Activated naive CD4-positive, alpha-beta T cell treated with anti-CD3 and anti-CD28 coated beads, Interleukin-2, amount 10 ng/mL, durations not matched to agents 7 days and 5 days (primary cell): ENCODE data around the gene TUBB6.

ENCODE experiments used
- CTCF ChIA-PET: fragments of 350-600 bp; sonication (Branson Sonifier 250); formaldehyde crosslinking; loops from one replicate; lab custom pipeline; 2021; ENCODE audit warnings: antibody characterized with exemption; lab: Charles Lee
- DNase-seq: peaks from one replicate; pipeline ENCODE4 v3.0.0-alpha.2; 2020
- H3K27ac Mint-ChIP-seq: one replicate; pipeline ENCODE4 v1.8.0; 2021; ENCODE audit warnings: mild to moderate bottlenecking, moderate library complexity, mixed read lengths
- H3K27me3 Mint-ChIP-seq: one replicate; pipeline ENCODE4 v1.8.0; 2021; ENCODE audit warnings: mild to moderate bottlenecking, mixed read lengths
- H3K36me3 Mint-ChIP-seq: one replicate; pipeline ENCODE4 v1.8.0; 2021; ENCODE audit warnings: mixed read lengths
- H3K4me1 Mint-ChIP-seq: one replicate; pipeline ENCODE4 v1.8.0; 2021; ENCODE audit warnings: mixed read lengths
- H3K4me3 Mint-ChIP-seq: one replicate; pipeline ENCODE4 v1.8.0; 2021; ENCODE audit warnings: mild to moderate bottlenecking, moderate library complexity, mixed read lengths
- H3K9me3 Mint-ChIP-seq: one replicate; pipeline ENCODE4 v1.8.0; 2021; ENCODE audit warnings: mixed read lengths

The TUBB6 gene

DNA sequence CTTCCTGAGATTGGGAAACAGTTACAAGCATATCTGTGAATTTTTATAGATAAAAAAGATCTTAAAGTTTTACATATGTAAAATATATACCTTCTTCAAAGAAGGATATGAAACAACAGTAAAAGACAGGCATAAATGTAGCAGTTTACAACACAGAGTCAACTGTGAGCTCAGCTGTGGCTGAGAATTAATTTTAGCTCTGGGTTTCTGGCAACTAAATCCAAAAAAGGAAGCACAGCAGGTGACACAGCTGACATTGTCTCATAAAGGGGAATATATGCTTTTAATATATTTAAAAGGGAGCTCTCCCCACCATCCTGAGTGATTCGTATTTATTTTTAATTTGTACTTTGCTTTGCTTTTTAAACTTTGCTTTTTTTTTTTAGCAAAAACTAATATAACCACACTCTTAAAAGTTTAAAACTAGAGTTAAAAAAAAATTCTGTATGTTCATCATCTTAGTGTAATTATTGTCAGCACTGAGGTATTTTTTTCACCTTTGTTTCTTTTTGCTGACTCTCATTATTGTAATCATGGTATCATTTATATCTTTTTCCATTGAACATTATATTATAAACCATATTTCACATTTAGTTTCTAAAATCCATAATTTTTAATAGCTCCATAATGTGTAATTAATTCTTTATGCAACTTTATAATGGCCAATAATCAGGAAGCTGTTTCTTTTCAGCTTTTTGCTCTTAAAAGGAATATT is 6.7 kb downstream of the TUBB6 start:
- Mint-ChIP-seq H3K36me3 (peaks cover 2% of the 10 kb centered on the region), H3K27me3 (peaks cover 28% of the 10 kb centered on the region), H3K27ac (no peak overlapping the region), H3K4me3 (no peak overlapping the region), H3K4me1 (no peaks in the 10 kb centered on the region), H3K9me3 (peaks cover 6% of the 10 kb centered on the region)
- CTCF ChIA-PET = interaction anchor here (1.3 to 2.5 kb wide), 3 partner anchors 10 to 43 kb away, joined by 3 to 13 read pairs (median 6); no protein-coding TSS in a partner anchor
- DNase-seq = no peak

- Mint-ChIP-seq H3K27ac (no peak overlapping the region), H3K27me3 (peaks cover 20% of the 10 kb centered on the region), H3K9me3 (peaks cover 6% of the 10 kb centered on the region), H3K36me3 (peaks cover 2% of the 10 kb centered on the region), H3K4me3 (no peak overlapping the region), H3K4me1 (no peaks in the 10 kb centered on the region)
- no peak for DNase-seq
- CTCF ChIA-PET = interaction anchor here (1.3 to 2.5 kb wide), 3 partner anchors 10 to 43 kb away, joined by 3 to 13 read pairs (median 6); no protein-coding TSS in a partner anchor
Observed at GRCh38 chr18:12315490-12315889, 7.4 kb downstream of the TUBB6 start.

GRCh38 chr18:12315911-12316310 is 7.9 kb downstream of the TUBB6 start:
- Mint-ChIP-seq H3K4me1 (no peaks in the 10 kb centered on the region), H3K27ac (no peak overlapping the region), H3K4me3 (no peak overlapping the region), H3K27me3 (peaks cover 16% of the 10 kb centered on the region), H3K36me3 (peaks cover 2% of the 10 kb centered on the region), H3K9me3 (peaks cover 6% of the 10 kb centered on the region)
- CTCF ChIA-PET = interaction anchor here (0.7 to 2.5 kb wide), 2 partner anchors 12 kb away, joined by 3 to 13 read pairs; no protein-coding TSS in a partner anchor
- DNase-seq = no peak

DNA sequence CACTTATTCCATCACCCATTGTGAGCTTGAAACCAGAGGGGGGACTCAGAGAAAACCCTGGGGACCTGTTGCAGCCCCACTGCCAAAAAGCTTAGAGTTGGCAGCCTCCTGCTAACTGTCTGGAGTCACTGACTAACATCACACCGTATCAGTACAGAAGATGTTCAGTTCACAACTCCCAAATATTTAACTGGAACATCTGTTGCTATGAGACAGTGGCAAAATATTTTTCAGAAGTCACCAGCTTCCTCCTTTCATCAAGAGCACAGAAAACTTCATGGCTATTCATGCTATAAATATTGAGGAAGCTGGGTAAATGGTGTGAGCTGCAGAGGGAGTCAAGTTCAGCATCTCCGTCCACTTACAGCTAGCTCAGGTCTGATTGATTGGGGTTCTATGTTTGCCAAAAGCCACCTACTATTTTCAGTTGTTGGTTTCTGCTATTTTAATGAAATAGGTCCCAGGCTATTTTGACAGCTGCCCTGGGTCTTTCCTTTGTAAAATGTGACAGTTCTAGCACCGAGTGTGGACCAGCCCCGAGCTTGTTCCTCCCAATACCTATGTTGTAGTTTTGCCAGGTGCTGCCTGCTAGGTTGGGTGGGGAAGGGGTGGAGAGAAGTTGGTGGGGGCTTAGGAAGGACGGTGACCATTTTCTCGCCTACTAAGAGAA is 9.8 kb downstream of the TUBB6 start:
- H3K4me3 Mint-ChIP-seq = no peak overlapping the region
- H3K4me1 Mint-ChIP-seq = no peaks in the 10 kb centered on the region
- no peak overlapping the region for H3K27ac Mint-ChIP-seq
- H3K36me3 Mint-ChIP-seq = peaks cover 3% of the 10 kb centered on the region
- DNase-seq = no peak
- H3K9me3 Mint-ChIP-seq = no peaks in the 10 kb centered on the region
- peaks cover 12% of the 10 kb centered on the region for H3K27me3 Mint-ChIP-seq
- CTCF ChIA-PET = interaction anchor here (0.6 to 3.0 kb wide), 3 partner anchors 10 to 46 kb away, joined by 4 to 17 read pairs (median 5); no protein-coding TSS in a partner anchor

DNA sequence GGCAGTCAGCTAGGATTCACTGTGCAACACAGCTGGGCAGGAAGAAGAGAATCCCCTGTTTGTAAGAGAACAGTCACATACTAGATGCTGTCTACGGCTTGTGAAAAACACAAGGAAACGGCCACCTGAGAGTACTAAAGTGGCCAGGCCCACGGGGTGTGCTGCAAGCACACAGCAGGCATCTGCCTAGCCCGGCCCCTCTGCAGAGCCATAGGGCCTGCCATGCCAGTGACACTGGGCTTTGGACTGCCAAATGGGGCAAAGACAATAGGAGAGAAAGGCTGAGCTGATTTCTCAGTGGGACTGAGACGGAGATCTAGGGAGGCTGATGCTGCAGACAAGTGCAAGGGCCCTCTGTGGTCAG is 10.3 kb downstream of the TUBB6 start:
- Mint-ChIP-seq H3K27ac (no peak overlapping the region), H3K4me1 (no peaks in the 10 kb centered on the region), H3K9me3 (no peaks in the 10 kb centered on the region), H3K36me3 (peaks cover 5% of the 10 kb centered on the region), H3K4me3 (no peak overlapping the region), H3K27me3 (peaks cover 12% of the 10 kb centered on the region)
- CTCF ChIA-PET = interaction anchor here (0.6 to 3.0 kb wide), 3 partner anchors 10 to 47 kb away, joined by 4 to 17 read pairs (median 5); no protein-coding TSS in a partner anchor
- DNase-seq = no peak

- Mint-ChIP-seq H3K27ac (no peak overlapping the region), H3K4me3 (no peak overlapping the region), H3K36me3 (peaks cover 5% of the 10 kb centered on the region), H3K27me3 (peaks cover 11% of the 10 kb centered on the region), H3K9me3 (no peaks in the 10 kb centered on the region), H3K4me1 (no peaks in the 10 kb centered on the region)
- CTCF ChIA-PET = interaction anchor here (1.1 to 3.0 kb wide), 2 partner anchors 9 to 47 kb away, joined by 4 to 17 read pairs; no protein-coding TSS in a partner anchor
- DNase-seq = no peak
Observed at GRCh38 chr18:12318857-12319256, 10.8 kb downstream of the TUBB6 start.

- no peaks in the 10 kb centered on the region for H3K9me3 Mint-ChIP-seq
- H3K27me3 Mint-ChIP-seq = peaks cover 5% of the 10 kb centered on the region
- no peaks in the 10 kb centered on the region for H3K4me1 Mint-ChIP-seq
- DNase-seq = no peak
- CTCF ChIA-PET = no interaction called here
- no peak overlapping the region for H3K4me3 Mint-ChIP-seq
- peaks cover 10% of the 10 kb centered on the region for H3K36me3 Mint-ChIP-seq
- H3K27ac Mint-ChIP-seq = no peak overlapping the region
Observed at GRCh38 chr18:12321333-12321732, 13.3 kb downstream of the TUBB6 start.

DNA sequence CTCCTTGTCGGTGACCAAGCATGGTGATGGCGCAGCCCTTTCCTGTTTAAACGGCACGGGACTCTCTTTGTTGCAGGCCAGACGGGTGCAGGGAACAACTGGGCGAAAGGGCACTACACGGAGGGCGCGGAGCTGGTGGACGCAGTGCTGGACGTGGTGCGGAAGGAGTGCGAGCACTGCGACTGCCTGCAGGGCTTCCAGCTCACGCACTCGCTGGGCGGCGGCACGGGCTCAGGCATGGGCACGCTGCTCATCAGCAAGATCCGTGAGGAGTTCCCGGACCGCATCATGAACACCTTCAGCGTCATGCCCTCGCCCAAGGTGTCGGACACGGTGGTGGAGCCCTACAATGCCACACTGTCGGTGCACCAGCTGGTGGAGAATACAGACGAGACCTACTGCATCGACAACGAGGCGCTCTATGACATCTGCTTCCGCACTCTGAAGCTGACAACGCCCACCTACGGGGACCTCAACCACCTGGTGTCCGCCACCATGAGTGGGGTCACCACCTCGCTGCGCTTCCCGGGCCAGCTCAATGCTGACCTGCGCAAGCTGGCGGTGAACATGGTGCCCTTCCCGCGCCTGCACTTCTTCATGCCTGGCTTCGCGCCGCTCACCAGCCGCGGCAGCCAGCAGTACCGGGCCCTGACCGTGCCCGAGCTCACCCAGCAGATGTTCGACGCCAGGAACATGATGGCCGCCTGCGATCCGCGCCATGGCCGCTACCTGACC is 17.1 kb downstream of the TUBB6 start:
- H3K36me3 Mint-ChIP-seq = peaks cover 29% of the 10 kb centered on the region
- H3K4me1 Mint-ChIP-seq = peaks cover 2% of the 10 kb centered on the region
- H3K4me3 Mint-ChIP-seq = no peak overlapping the region
- DNase-seq = no peak
- CTCF ChIA-PET = interaction anchor here (0.9 to 1.0 kb wide), 2 partner anchors 10 kb away, joined by 3 read pairs; no protein-coding TSS in a partner anchor
- H3K27ac Mint-ChIP-seq = no peak overlapping the region
- no peaks in the 10 kb centered on the region for H3K9me3 Mint-ChIP-seq
- H3K27me3 Mint-ChIP-seq = no peaks in the 10 kb centered on the region

DNA sequence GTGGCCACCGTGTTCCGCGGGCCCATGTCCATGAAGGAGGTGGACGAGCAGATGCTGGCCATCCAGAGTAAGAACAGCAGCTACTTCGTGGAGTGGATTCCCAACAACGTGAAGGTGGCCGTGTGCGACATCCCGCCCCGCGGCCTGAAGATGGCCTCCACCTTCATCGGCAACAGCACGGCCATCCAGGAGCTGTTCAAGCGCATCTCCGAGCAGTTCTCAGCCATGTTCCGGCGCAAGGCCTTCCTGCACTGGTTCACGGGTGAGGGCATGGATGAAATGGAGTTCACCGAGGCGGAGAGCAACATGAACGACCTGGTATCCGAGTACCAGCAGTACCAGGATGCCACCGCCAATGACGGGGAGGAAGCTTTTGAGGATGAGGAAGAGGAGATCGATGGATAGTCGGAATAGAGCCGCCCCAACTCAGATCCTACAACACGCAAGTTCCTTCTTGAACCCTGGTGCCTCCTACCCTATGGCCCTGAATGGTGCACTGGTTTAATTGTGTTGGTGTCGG is 17.7 kb downstream of the TUBB6 start:
- no peak overlapping the region for H3K4me3 Mint-ChIP-seq

DNA sequence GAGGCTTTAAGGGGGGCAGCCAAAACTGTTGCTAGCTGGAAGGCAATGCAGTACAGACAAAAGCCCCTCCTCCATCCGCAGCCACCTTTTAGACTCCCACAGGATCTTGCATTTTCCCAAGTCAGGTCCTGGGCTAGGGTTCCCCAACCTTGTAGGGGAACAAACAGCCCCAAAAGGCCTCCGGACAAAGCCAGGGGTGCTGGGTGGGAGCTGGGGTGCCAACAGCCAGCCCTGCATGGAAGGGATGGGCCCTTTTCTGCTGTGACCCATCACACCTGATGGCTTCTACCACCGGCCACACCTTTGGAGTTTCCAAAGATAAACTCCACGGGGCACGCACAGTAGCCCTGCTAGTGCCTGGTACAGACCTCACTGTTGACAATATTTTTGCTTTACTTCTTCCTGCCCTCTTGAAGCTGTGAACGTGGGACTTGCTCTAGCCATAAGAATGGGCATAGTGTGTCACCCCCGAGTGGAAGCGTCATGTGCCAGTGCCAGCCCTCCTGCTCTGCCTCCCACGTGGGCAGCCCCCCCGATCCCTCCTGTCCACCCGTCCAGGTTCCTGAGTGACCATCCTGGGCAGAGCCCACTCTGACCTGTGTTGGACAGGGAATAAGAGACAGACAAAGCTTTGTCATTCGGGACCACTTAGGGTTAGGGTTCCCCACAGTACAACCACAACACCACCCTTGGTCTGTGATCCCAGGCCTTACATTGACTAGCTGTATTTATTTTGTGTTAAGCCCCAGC is 18.8 kb downstream of the TUBB6 start:
- Mint-ChIP-seq H3K36me3 (peaks cover 26% of the 10 kb centered on the region), H3K4me1 (peaks cover 2% of the 10 kb centered on the region), H3K27ac (peak overlapping the region; percentile 60), H3K27me3 (no peaks in the 10 kb centered on the region), H3K9me3 (no peaks in the 10 kb centered on the region), H3K4me3 (no peak overlapping the region)
- DNase-seq = no peak
- CTCF ChIA-PET = interaction anchor here (0.9 to 3.5 kb wide), 9 partner anchors 8 to 334 kb away, joined by 3 to 17 read pairs (median 6); no protein-coding TSS in a partner anchor

More for the DNA sequence above, 17.7 kb downstream of the TUBB6 start:
- Mint-ChIP-seq H3K9me3 (no peaks in the 10 kb centered on the region), H3K27ac (no peak overlapping the region), H3K27me3 (no peaks in the 10 kb centered on the region), H3K36me3 (peaks cover 29% of the 10 kb centered on the region), H3K4me1 (peaks cover 2% of the 10 kb centered on the region)
- DNase-seq = no peak
- CTCF ChIA-PET = interaction anchor here (0.9 to 1.0 kb wide), 2 partner anchors 10 to 11 kb away, joined by 3 read pairs; no protein-coding TSS in a partner anchor

DNA sequence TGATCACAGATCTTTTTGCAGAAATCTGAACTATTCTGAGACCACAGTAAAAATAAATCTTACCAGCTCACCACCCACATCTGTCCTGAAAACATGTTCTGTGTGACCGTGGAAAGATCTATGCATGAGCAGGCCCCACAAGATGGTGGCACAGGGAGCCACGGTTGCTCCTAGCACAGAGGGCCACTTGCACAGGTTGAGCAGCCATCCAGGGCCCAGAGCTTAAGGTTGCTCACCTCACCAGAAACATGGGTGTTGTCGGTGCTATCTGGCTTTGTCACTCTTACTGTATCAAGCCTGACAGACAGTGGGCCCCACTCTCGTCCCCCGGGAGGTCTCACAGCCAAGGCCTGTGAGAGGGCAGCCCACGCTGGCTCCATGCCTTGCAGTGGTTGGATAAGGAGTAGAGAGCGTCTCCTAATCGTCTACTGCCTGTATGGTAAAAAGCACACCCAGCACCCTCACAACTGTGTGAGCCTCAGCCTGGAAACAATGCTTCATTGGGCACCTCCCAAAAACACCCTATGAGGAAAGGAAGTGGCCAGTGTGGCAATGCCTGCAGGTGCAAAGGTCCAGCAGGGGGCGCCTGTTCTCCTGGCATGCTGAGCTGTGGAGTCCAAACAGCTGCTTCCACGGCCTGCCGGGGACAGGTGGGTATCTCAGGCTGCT is 19.6 kb downstream of the TUBB6 start:
- DNase-seq = peak; percentile 86
- Mint-ChIP-seq H3K27ac (no peak overlapping the region), H3K4me3 (no peak overlapping the region), H3K36me3 (peaks cover 26% of the 10 kb centered on the region), H3K4me1 (peaks cover 2% of the 10 kb centered on the region), H3K9me3 (no peaks in the 10 kb centered on the region), H3K27me3 (no peaks in the 10 kb centered on the region)
- CTCF ChIA-PET = interaction anchor here (0.6 to 3.5 kb wide), 25 partner anchors 8 to 608 kb away, joined by 3 to 17 read pairs (median 3); no protein-coding TSS in a partner anchor

- Mint-ChIP-seq H3K27ac (no peak overlapping the region), H3K4me1 (peaks cover 2% of the 10 kb centered on the region), H3K36me3 (peaks cover 25% of the 10 kb centered on the region), H3K9me3 (no peaks in the 10 kb centered on the region), H3K27me3 (no peaks in the 10 kb centered on the region), H3K4me3 (no peak overlapping the region)
- no peak for DNase-seq
- CTCF ChIA-PET = interaction anchor here (0.6 to 3.5 kb wide), 24 partner anchors 8 to 607 kb away, joined by 3 to 17 read pairs (median 4); no protein-coding TSS in a partner anchor
Observed at GRCh38 chr18:12328179-12328823, 20.3 kb downstream of the TUBB6 start.
